ENCODE data around the gene GALNT15. TPM values are rescaled to one million over a fixed set of nuclear protein-coding genes. Genes with fewer than 3 reads are reported as not detected.

GALNT15 gene
- total and polyA plus RNA-seq, 2 donors (not counting 1 experiment from before 2014, with no cell fraction given) = 10.7 to 37.7 TPM

DNA sequence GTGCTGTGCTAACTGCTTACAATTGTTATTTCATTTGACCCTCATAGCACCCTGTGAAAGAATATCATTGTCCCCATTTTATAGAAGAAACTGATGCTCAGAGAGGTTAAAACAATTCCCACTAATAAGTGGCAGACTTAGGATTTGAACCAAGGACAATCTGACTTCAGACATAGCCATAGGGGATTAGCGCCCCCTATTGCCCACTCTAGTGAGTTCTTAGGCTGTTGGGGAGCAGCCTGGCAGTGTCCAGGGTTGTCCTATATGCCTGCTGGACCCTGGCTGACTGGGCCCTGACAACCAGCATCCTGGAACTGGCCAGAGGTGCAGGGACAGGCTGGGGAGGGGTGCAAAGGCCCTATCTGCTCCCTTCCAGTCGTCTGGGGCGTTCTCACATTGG is 74.9 kb downstream of the GALNT15 start:
- no peaks in the 10 kb centered on the region for H3K9me3 ChIP-seq (ENCODE audit: control insufficient read depth, insufficient read depth, low read depth, low read length)
- peaks cover 3% of the 10 kb centered on the region for H3K4me1 ChIP-seq (ENCODE audit: control insufficient read depth, extremely low read depth, insufficient read depth, low read length)
- no peaks in the 10 kb centered on the region for H4K20me1 ChIP-seq (ENCODE audit: control insufficient read depth, extremely low read depth, insufficient read depth, low read length)
- no peak overlapping the region for H3K27ac ChIP-seq (ENCODE audit: insufficient read depth, low read length)
- no peak overlapping the region for H3K4me3 ChIP-seq (replicated peaks in 1 of 4; ENCODE audit: control extremely low read depth in 1 of 4, insufficient read depth in 1 of 4, low read depth in 3 of 4, low read length in 4 of 4)
- no peak overlapping the region for H2AFZ ChIP-seq (ENCODE audit: low read length)
- H3K4me2 ChIP-seq (ENCODE audit: extremely low read depth, insufficient read depth, low read length) = no peak overlapping the region
- no peak overlapping the region for H3K9ac ChIP-seq (ENCODE audit: insufficient read depth, low read length)
- H3K27me3 ChIP-seq (ENCODE audit: control insufficient read depth, insufficient read depth, low read length) = no peaks in the 10 kb centered on the region
- DNase-seq (ENCODE audit: low read depth in 2 of 2) = peak; percentile 20 to 54
- H3K36me3 ChIP-seq (ENCODE audit: control insufficient read depth, insufficient read depth, low read length) = no peaks in the 10 kb centered on the region
- H3K79me2 ChIP-seq (ENCODE audit: control insufficient read depth, insufficient read depth, low read length) = no peaks in the 10 kb centered on the region
- TF ChIP-seq EZH2 (IDR thresholded peaks at IDR 0.05; ENCODE audit: low read length, missing control alignments) = no peak
- TF ChIP-seq, protein P1, sequence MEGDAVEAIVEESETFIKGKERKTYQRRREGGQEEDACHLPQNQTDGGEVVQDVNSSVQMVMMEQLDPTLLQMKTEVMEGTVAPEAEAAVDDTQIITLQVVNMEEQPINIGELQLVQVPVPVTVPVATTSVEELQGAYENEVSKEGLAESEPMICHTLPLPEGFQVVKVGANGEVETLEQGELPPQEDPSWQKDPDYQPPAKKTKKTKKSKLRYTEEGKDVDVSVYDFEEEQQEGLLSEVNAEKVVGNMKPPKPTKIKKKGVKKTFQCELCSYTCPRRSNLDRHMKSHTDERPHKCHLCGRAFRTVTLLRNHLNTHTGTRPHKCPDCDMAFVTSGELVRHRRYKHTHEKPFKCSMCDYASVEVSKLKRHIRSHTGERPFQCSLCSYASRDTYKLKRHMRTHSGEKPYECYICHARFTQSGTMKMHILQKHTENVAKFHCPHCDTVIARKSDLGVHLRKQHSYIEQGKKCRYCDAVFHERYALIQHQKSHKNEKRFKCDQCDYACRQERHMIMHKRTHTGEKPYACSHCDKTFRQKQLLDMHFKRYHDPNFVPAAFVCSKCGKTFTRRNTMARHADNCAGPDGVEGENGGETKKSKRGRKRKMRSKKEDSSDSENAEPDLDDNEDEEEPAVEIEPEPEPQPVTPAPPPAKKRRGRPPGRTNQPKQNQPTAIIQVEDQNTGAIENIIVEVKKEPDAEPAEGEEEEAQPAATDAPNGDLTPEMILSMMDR (conservative IDR thresholded peaks at IDR 0.05 in 1 of 2, IDR thresholded peaks at IDR 0.05 in 1 of 2; ENCODE audit: low read depth in 1 of 2, low read length in 2 of 2) = peak; percentile 28 to 58

DNA sequence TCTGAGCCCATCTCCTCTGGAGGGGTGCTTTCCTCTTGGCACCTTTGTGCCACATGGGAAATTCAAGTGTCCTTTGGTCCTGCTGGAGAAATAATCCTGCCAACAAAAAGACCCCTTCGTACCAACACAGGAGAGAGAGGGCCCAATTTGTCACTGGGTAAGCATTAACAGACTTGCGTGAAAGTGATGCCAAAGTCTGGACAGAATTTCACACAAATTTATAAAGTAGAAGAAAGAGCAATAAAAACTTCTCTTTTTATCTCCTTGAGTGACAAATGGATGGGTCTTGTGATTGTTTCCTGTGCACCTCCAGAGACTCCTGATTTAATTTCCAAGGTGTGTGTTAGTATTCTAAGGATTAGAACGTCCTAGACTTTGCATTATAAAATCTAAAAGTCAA is 75.4 kb downstream of the GALNT15 start:
- no peak overlapping the region for H3K9ac ChIP-seq (ENCODE audit: insufficient read depth, low read length)
- no peak overlapping the region for H3K4me2 ChIP-seq (ENCODE audit: extremely low read depth, insufficient read depth, low read length)
- no peak overlapping the region for H3K27ac ChIP-seq (ENCODE audit: insufficient read depth, low read length)
- H3K79me2 ChIP-seq (ENCODE audit: control insufficient read depth, insufficient read depth, low read length) = no peaks in the 10 kb centered on the region
- H3K9me3 ChIP-seq (ENCODE audit: control insufficient read depth, insufficient read depth, low read depth, low read length) = no peaks in the 10 kb centered on the region
- H3K36me3 ChIP-seq (ENCODE audit: control insufficient read depth, insufficient read depth, low read length) = no peaks in the 10 kb centered on the region
- H4K20me1 ChIP-seq (ENCODE audit: control insufficient read depth, extremely low read depth, insufficient read depth, low read length) = no peaks in the 10 kb centered on the region
- H3K27me3 ChIP-seq (ENCODE audit: control insufficient read depth, insufficient read depth, low read length) = no peaks in the 10 kb centered on the region
- no peak for TF ChIP-seq EZH2 (IDR thresholded peaks at IDR 0.05; ENCODE audit: low read length, missing control alignments)
- TF ChIP-seq, protein P1 (conservative IDR thresholded peaks at IDR 0.05 in 1 of 2, IDR thresholded peaks at IDR 0.05 in 1 of 2; ENCODE audit: low read depth in 1 of 2, low read length in 2 of 2) = no peak
- no peak overlapping the region for H3K4me3 ChIP-seq (replicated peaks in 1 of 4; ENCODE audit: control extremely low read depth in 1 of 4, insufficient read depth in 1 of 4, low read depth in 3 of 4, low read length in 4 of 4)
- H3K4me1 ChIP-seq (ENCODE audit: control insufficient read depth, extremely low read depth, insufficient read depth, low read length) = peaks cover 2% of the 10 kb centered on the region
- no peak overlapping the region for H2AFZ ChIP-seq (ENCODE audit: low read length)
- no peak for DNase-seq (ENCODE audit: low read depth in 2 of 2)

DNA sequence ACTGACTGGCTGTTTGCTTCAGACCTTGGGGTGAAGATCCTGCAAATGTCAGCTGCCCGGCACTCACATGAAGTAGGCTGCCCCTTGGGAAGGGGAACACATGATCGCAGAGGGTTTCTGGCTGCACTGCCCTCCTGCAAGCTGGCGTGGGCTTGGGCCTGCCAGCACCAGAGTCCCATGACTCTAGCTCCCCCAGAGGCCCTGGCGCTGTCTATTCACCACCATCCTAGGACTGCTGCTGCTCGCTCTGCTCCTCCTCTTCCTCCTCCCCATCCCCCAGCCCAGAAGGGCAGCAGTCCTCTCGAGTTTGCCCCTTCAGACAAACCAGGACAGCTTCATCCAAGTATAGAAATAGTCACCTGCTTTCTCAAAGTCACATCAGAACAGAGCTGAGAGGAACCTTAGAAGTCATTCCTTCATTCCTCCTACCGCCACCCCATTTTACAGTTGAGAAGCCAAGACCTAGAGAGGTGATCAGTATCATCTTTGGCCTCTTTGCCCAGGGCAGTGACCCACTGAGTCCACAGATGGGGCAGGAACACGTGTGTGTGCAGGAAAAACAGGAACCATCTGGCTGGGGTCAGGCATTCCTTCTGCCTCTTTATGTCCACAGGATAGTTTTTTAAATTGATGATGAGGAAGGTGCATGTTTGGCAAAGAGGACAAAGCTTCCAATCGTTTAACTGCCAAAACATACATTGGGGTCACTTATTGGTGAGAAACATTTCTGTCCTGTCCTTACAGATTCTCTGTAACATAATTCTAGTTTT is 77.0 kb downstream of the GALNT15 start:
- peaks cover 2% of the 10 kb centered on the region for H3K4me1 ChIP-seq (ENCODE audit: control insufficient read depth, extremely low read depth, insufficient read depth, low read length)
- no peak overlapping the region for H3K4me2 ChIP-seq (ENCODE audit: extremely low read depth, insufficient read depth, low read length)
- H3K79me2 ChIP-seq (ENCODE audit: control insufficient read depth, insufficient read depth, low read length) = no peaks in the 10 kb centered on the region
- H3K36me3 ChIP-seq (ENCODE audit: control insufficient read depth, insufficient read depth, low read length) = no peaks in the 10 kb centered on the region
- no peak overlapping the region for H3K27ac ChIP-seq (ENCODE audit: insufficient read depth, low read length)
- TF ChIP-seq, protein P1 (conservative IDR thresholded peaks at IDR 0.05 in 1 of 2, IDR thresholded peaks at IDR 0.05 in 1 of 2; ENCODE audit: low read depth in 1 of 2, low read length in 2 of 2) = no peak
- TF ChIP-seq EZH2 (IDR thresholded peaks at IDR 0.05; ENCODE audit: low read length, missing control alignments) = no peak
- H3K4me3 ChIP-seq (replicated peaks in 1 of 4; ENCODE audit: control extremely low read depth in 1 of 4, insufficient read depth in 1 of 4, low read depth in 3 of 4, low read length in 4 of 4) = no peak overlapping the region
- H3K27me3 ChIP-seq (ENCODE audit: control insufficient read depth, insufficient read depth, low read length) = no peaks in the 10 kb centered on the region
- H4K20me1 ChIP-seq (ENCODE audit: control insufficient read depth, extremely low read depth, insufficient read depth, low read length) = no peaks in the 10 kb centered on the region
- H3K9ac ChIP-seq (ENCODE audit: insufficient read depth, low read length) = no peak overlapping the region
- H3K9me3 ChIP-seq (ENCODE audit: control insufficient read depth, insufficient read depth, low read depth, low read length) = no peaks in the 10 kb centered on the region
- H2AFZ ChIP-seq (ENCODE audit: low read length) = no peak overlapping the region
- DNase-seq (ENCODE audit: low read depth in 2 of 2) = no peak

Measured in fibroblast of lung (primary cell).